ENCODE results near the gene EFS. TPM values are rescaled to one million over a fixed set of nuclear protein-coding genes. Genes with fewer than 3 reads are reported as not detected.
"Not testable (repeated sequence)": the region's sequence is repeated elsewhere in the genome, so short reads cannot be mapped to it uniquely, and the experiment has no call there.

EFS gene
- total RNA-seq, 8 experiments from 2014 or later = 1.0 to 9.6 (median 2.8) TPM

- H3K4me3 ChIP-seq; H3K27ac ChIP-seq; ATAC-seq (replicated peaks in 6 of 8); H3K4me1 ChIP-seq (replicated peaks in 1 of 2); in situ Hi-C loops (cut with MboI; ENCODE audit: low pct_unique_long_range_greater_than_20kb in 2 of 9, low sequenced_read_pairs in 9 of 9, unreplicated experiment in 9 of 9): not testable (repeated sequence)
- 27% methylated on average over 3 of the region's 19 CpGs; no CpG with 5 or more reads in 9 of the 10 experiments for WGBS, 10 experiments
Observed at GRCh38 chr14:23389871-23390270, 24.9 kb upstream of the EFS start.

- in situ Hi-C loops (cut with MboI; ENCODE audit: low pct_unique_long_range_greater_than_20kb in 2 of 9, low sequenced_read_pairs in 9 of 9, unreplicated experiment in 9 of 9) = no loop called here
- ATAC-seq (replicated peaks in 6 of 8) = no peak
- Histone ChIP-seq H3K27ac (no peak overlapping the region), H3K4me3 (no peak overlapping the region), H3K4me1 (replicated peaks in 1 of 2) (no peaks in the 10 kb centered on the region)
- 13 to 100% (median 66%) methylated on average over 1 to 7 of the region's 12 CpGs; no CpG with 5 or more reads in 2 of the 10 experiments for WGBS, 10 experiments
Observed at GRCh38 chr14:23389396-23389795, 24.4 kb upstream of the EFS start.

GRCh38 chr14:23388996-23389395 is 24.0 kb upstream of the EFS start:
- ATAC-seq (replicated peaks in 6 of 8) = no peak
- Histone ChIP-seq H3K27ac (no peak overlapping the region), H3K4me1 (replicated peaks in 1 of 2) (no peaks in the 10 kb centered on the region), H3K4me3 (no peak overlapping the region)
- 60% methylated on average over 1 of the region's 8 CpGs; no CpG with 5 or more reads in 9 of the 10 experiments for WGBS, 10 experiments
- in situ Hi-C loops (cut with MboI; ENCODE audit: low pct_unique_long_range_greater_than_20kb in 2 of 9, low sequenced_read_pairs in 9 of 9, unreplicated experiment in 9 of 9) = no loop called here

- H3K4me1 ChIP-seq (replicated peaks in 1 of 2) = no peaks in the 10 kb centered on the region
- WGBS, 10 experiments = 33 to 90% (median 68%) methylated on average over 2 to 12 of the region's 26 CpGs; no CpG with 5 or more reads in 3 of the 10 experiments
- no peak overlapping the region for H3K4me3 ChIP-seq
- ATAC-seq (replicated peaks in 6 of 8) = no peak
- no peak overlapping the region for H3K27ac ChIP-seq
- in situ Hi-C loops (cut with MboI; ENCODE audit: low pct_unique_long_range_greater_than_20kb in 2 of 9, low sequenced_read_pairs in 9 of 9, unreplicated experiment in 9 of 9) = no loop called here
Observed at GRCh38 chr14:23387916-23388882, 23.2 kb upstream of the EFS start.

- no peak for ATAC-seq (replicated peaks in 6 of 8)
- H3K4me1 ChIP-seq (replicated peaks in 1 of 2) = no peaks in the 10 kb centered on the region
- in situ Hi-C loops (cut with MboI; ENCODE audit: low pct_unique_long_range_greater_than_20kb in 2 of 9, low sequenced_read_pairs in 9 of 9, unreplicated experiment in 9 of 9) = no loop called here
- no peak overlapping the region for H3K4me3 ChIP-seq
- H3K27ac ChIP-seq = no peak overlapping the region
- WGBS, 10 experiments = 0 to 100% (median 83%) methylated on average over 1 of the region's 1 CpG; no CpG with 5 or more reads in 2 of the 10 experiments
Observed at GRCh38 chr14:23386999-23387398, 22.0 kb upstream of the EFS start.

- H3K4me1 ChIP-seq (replicated peaks in 1 of 2); ATAC-seq (replicated peaks in 6 of 8); H3K27ac ChIP-seq; H3K4me3 ChIP-seq; in situ Hi-C loops (cut with MboI; ENCODE audit: low pct_unique_long_range_greater_than_20kb in 2 of 9, low sequenced_read_pairs in 9 of 9, unreplicated experiment in 9 of 9): not testable (repeated sequence)
- 0 to 92% methylated on average over 1 to 7 of the region's 17 CpGs; no CpG with 5 or more reads in 8 of the 10 experiments for WGBS, 10 experiments
Observed at GRCh38 chr14:23386266-23386657, 21.3 kb upstream of the EFS start.

GRCh38 chr14:23385642-23386265 is 20.8 kb upstream of the EFS start:
- in situ Hi-C loops (cut with MboI; ENCODE audit: low pct_unique_long_range_greater_than_20kb in 2 of 9, low sequenced_read_pairs in 9 of 9, unreplicated experiment in 9 of 9) = no loop called here
- WGBS, 10 experiments = 45 to 100% (median 93%) methylated on average over 1 to 8 of the region's 18 CpGs; no CpG with 5 or more reads in 2 of the 10 experiments
- Histone ChIP-seq H3K4me1 (replicated peaks in 1 of 2) (no peaks in the 10 kb centered on the region), H3K27ac (no peak overlapping the region), H3K4me3 (no peak overlapping the region)
- no peak for ATAC-seq (replicated peaks in 6 of 8)

- Histone ChIP-seq H3K4me3 (no peak overlapping the region), H3K4me1 (replicated peaks in 1 of 2) (no peaks in the 10 kb centered on the region), H3K27ac (no peak overlapping the region)
- peak in 1 of 8 experiments; percentile 36 for ATAC-seq (replicated peaks in 6 of 8)
- in situ Hi-C loops (cut with MboI; ENCODE audit: low pct_unique_long_range_greater_than_20kb in 2 of 9, low sequenced_read_pairs in 9 of 9, unreplicated experiment in 9 of 9) = no loop called here
- 31 to 100% (median 59%) methylated on average over 1 to 2 of the region's 2 CpGs for WGBS, 10 experiments
Observed at GRCh38 chr14:23385244-23385641, 20.3 kb upstream of the EFS start.

GRCh38 chr14:23384364-23385080 is 19.6 kb upstream of the EFS start:
- ATAC-seq (replicated peaks in 6 of 8) = no peak
- Histone ChIP-seq H3K4me1 (replicated peaks in 1 of 2) (no peaks in the 10 kb centered on the region), H3K27ac (no peak overlapping the region), H3K4me3 (no peak overlapping the region)
- in situ Hi-C loops (cut with MboI; ENCODE audit: low pct_unique_long_range_greater_than_20kb in 2 of 9, low sequenced_read_pairs in 9 of 9, unreplicated experiment in 9 of 9) = no loop called here
- WGBS, 10 experiments = 24 to 100% (median 81%) methylated on average over 2 to 9 of the region's 29 CpGs

- 13 to 80% (median 68%) methylated on average over 2 to 8 of the region's 10 CpGs; no CpG with 5 or more reads in 3 of the 10 experiments for WGBS, 10 experiments
- ATAC-seq (replicated peaks in 6 of 8) = no peak
- Histone ChIP-seq H3K4me1 (replicated peaks in 1 of 2) (no peaks in the 10 kb centered on the region), H3K27ac (no peak overlapping the region), H3K4me3 (no peak overlapping the region)
- in situ Hi-C loops (cut with MboI; ENCODE audit: low pct_unique_long_range_greater_than_20kb in 2 of 9, low sequenced_read_pairs in 9 of 9, unreplicated experiment in 9 of 9) = no loop called here
Observed at GRCh38 chr14:23382731-23383440, 17.9 kb upstream of the EFS start.

GRCh38 chr14:23382276-23382675 is 17.3 kb upstream of the EFS start:
- no peaks in the 10 kb centered on the region for H3K4me1 ChIP-seq (replicated peaks in 1 of 2)
- in situ Hi-C loops (cut with MboI; ENCODE audit: low pct_unique_long_range_greater_than_20kb in 2 of 9, low sequenced_read_pairs in 9 of 9, unreplicated experiment in 9 of 9) = no loop called here
- no peak overlapping the region for H3K27ac ChIP-seq
- ATAC-seq (replicated peaks in 6 of 8) = no peak
- no peak overlapping the region for H3K4me3 ChIP-seq
- 96% methylated on average over 4 of the region's 6 CpGs; no CpG with 5 or more reads in 9 of the 10 experiments for WGBS, 10 experiments

GRCh38 chr14:23381871-23382270 is 16.9 kb upstream of the EFS start:
- no peak for ATAC-seq (replicated peaks in 6 of 8)
- Histone ChIP-seq H3K27ac (no peak overlapping the region), H3K4me3 (no peak overlapping the region), H3K4me1 (replicated peaks in 1 of 2) (no peaks in the 10 kb centered on the region)
- WGBS, 10 experiments = 30 to 50% methylated on average over 1 to 2 of the region's 3 CpGs; no CpG with 5 or more reads in 8 of the 10 experiments
- in situ Hi-C loops (cut with MboI; ENCODE audit: low pct_unique_long_range_greater_than_20kb in 2 of 9, low sequenced_read_pairs in 9 of 9, unreplicated experiment in 9 of 9) = no loop called here
